ENCODE data around the gene SLC39A8.

SLC39A8 gene

DNA sequence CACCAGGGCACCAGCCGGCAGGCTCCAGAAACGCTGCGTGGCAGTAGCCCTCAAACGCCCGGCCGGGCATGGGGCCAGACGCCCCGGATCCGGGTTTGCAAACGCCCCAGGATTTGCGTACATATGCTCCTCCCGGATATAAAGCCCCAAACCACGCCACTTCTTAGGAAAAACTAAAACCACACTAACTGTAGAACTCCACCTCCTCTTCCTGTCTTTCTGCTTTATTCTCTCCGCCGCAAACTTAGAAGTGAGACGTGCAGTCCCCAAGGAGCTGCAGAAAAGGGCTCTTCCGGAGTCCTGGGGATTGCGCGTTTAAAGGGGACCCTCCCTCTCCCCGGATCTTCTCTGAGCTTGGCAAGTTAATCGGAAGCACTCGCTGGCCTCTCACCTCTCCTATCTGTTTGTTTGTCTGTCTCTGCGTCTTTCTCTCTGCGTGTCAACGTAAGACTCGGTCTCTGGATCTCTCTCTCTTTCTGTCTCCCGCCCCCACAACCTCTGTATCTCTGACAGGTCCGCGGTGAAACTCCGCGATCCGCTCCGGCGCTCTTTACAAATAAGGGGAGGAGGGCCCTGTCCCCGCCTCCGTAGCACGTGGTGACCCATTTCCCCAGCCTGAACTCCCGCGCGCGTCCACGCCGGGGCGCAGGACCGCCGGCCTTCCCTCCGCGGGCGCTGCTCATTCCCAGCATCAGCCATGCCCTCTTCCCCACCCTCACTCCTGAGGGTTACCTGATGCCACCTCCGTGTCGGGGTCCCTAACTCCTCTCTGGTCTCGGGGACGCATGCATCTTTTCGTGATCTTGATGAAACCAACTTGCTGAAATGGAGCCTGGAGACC, at the start of gene SLC39A8 (continued):
- TF ChIP-seq, protein P1, sequence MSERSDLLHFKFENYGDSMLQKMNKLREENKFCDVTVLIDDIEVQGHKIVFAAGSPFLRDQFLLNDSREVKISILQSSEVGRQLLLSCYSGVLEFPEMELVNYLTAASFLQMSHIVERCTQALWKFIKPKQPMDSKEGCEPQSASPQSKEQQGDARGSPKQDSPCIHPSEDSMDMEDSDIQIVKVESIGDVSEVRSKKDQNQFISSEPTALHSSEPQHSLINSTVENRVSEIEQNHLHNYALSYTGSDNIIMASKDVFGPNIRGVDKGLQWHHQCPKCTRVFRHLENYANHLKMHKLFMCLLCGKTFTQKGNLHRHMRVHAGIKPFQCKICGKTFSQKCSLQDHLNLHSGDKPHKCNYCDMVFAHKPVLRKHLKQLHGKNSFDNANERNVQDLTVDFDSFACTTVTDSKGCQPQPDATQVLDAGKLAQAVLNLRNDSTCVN (tag by site-specific recombination; optimal IDR thresholded peaks at IDR 0.05), result peak; percentile 83
- TF ChIP-seq ZNF76 (tag by site-specific recombination; IDR thresholded peaks at IDR 0.05; ENCODE audit: borderline replicate concordance, low read depth), result no peak
- no peak for TF ChIP-seq ZSCAN16 (tag by site-specific recombination; IDR thresholded peaks at IDR 0.05)
- TF ChIP-seq ZBTB17 (tag by site-specific recombination; IDR thresholded peaks at IDR 0.05), result peak; percentile 95
- TF ChIP-seq ZNF10 (tag by site-specific recombination; IDR thresholded peaks at IDR 0.05), result no peak; the same call in 1 of the 2 replicates
- TF ChIP-seq, protein P2, sequence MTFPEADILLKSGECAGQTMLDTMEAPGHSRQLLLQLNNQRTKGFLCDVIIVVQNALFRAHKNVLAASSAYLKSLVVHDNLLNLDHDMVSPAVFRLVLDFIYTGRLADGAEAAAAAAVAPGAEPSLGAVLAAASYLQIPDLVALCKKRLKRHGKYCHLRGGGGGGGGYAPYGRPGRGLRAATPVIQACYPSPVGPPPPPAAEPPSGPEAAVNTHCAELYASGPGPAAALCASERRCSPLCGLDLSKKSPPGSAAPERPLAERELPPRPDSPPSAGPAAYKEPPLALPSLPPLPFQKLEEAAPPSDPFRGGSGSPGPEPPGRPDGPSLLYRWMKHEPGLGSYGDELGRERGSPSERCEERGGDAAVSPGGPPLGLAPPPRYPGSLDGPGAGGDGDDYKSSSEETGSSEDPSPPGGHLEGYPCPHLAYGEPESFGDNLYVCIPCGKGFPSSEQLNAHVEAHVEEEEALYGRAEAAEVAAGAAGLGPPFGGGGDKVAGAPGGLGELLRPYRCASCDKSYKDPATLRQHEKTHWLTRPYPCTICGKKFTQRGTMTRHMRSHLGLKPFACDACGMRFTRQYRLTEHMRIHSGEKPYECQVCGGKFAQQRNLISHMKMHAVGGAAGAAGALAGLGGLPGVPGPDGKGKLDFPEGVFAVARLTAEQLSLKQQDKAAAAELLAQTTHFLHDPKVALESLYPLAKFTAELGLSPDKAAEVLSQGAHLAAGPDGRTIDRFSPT (tag by site-specific recombination; IDR thresholded peaks at IDR 0.05), result peak; percentile 90
- TF ChIP-seq BCL11B (tag by site-specific recombination; IDR thresholded peaks at IDR 0.05; ENCODE audit: low read depth), result no peak
- TF ChIP-seq ZNF664 (tag by site-specific recombination; IDR thresholded peaks at IDR 0.05), result no peak
- no peak for TF ChIP-seq ZNF558 (tag by site-specific recombination; IDR thresholded peaks at IDR 0.05)
- TF ChIP-seq ZNF624 (tag by site-specific recombination; IDR thresholded peaks at IDR 0.05), result no peak
- TF ChIP-seq ZNF529 (tag by site-specific recombination; IDR thresholded peaks at IDR 0.05; ENCODE audit: insufficient replicate concordance), result no peak
- TF ChIP-seq ZNF792 (tag by site-specific recombination; IDR thresholded peaks at IDR 0.05), result no peak
- TF ChIP-seq ZFP3 (tag by site-specific recombination; IDR thresholded peaks at IDR 0.05; ENCODE audit: low read depth), result no peak
- TF ChIP-seq, protein P3, sequence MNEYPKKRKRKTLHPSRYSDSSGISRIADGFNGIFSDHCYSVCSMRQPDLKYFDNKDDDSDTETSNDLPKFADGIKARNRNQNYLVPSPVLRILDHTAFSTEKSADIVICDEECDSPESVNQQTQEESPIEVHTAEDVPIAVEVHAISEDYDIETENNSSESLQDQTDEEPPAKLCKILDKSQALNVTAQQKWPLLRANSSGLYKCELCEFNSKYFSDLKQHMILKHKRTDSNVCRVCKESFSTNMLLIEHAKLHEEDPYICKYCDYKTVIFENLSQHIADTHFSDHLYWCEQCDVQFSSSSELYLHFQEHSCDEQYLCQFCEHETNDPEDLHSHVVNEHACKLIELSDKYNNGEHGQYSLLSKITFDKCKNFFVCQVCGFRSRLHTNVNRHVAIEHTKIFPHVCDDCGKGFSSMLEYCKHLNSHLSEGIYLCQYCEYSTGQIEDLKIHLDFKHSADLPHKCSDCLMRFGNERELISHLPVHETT (tag by site-specific recombination; IDR thresholded peaks at IDR 0.05), result no peak
- no peak for TF ChIP-seq ZNF184 (tag by site-specific recombination; IDR thresholded peaks at IDR 0.05)
- TF ChIP-seq, protein P4, sequence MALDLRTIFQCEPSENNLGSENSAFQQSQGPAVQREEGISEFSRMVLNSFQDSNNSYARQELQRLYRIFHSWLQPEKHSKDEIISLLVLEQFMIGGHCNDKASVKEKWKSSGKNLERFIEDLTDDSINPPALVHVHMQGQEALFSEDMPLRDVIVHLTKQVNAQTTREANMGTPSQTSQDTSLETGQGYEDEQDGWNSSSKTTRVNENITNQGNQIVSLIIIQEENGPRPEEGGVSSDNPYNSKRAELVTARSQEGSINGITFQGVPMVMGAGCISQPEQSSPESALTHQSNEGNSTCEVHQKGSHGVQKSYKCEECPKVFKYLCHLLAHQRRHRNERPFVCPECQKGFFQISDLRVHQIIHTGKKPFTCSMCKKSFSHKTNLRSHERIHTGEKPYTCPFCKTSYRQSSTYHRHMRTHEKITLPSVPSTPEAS (tag by site-specific recombination; IDR thresholded peaks at IDR 0.05), result no peak
- no peak for TF ChIP-seq ZNF155 (tag by site-specific recombination; IDR thresholded peaks at IDR 0.05)
- TF ChIP-seq ZNF660 (tag by site-specific recombination; IDR thresholded peaks at IDR 0.05), result peak; percentile 40; the same call in 1 of the 2 replicates
- no peak for TF ChIP-seq GLIS2 (tag by site-specific recombination; IDR thresholded peaks at IDR 0.05)
- no peak for TF ChIP-seq ZNF19 (tag by site-specific recombination; IDR thresholded peaks at IDR 0.05; ENCODE audit: low read depth)
- no peak for TF ChIP-seq ZNF138 (tag by site-specific recombination; IDR thresholded peaks at IDR 0.05; ENCODE audit: borderline replicate concordance)
- TF ChIP-seq ZIC2 (tag by site-specific recombination; IDR thresholded peaks at IDR 0.05), result no peak
- TF ChIP-seq ZNF423 (tag by site-specific recombination; IDR thresholded peaks at IDR 0.05), result no peak
- no peak for TF ChIP-seq ZNF830 (tag by site-specific recombination; IDR thresholded peaks at IDR 0.05; ENCODE audit: low read depth)
- TF ChIP-seq ZNF23 (tag by site-specific recombination; IDR thresholded peaks at IDR 0.05; ENCODE audit: borderline replicate concordance), result no peak
- TF ChIP-seq ZNF214 (tag by site-specific recombination; IDR thresholded peaks at IDR 0.05; ENCODE audit: borderline replicate concordance), result no peak
- TF ChIP-seq, protein P5, sequence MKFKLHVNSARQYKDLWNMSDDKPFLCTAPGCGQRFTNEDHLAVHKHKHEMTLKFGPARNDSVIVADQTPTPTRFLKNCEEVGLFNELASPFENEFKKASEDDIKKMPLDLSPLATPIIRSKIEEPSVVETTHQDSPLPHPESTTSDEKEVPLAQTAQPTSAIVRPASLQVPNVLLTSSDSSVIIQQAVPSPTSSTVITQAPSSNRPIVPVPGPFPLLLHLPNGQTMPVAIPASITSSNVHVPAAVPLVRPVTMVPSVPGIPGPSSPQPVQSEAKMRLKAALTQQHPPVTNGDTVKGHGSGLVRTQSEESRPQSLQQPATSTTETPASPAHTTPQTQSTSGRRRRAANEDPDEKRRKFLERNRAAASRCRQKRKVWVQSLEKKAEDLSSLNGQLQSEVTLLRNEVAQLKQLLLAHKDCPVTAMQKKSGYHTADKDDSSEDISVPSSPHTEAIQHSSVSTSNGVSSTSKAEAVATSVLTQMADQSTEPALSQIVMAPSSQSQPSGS (tag by site-specific recombination; IDR thresholded peaks at IDR 0.05; ENCODE audit: low read depth), result no peak
- no peak for TF ChIP-seq ZNF549 (tag by site-specific recombination; IDR thresholded peaks at IDR 0.05)
- TF ChIP-seq ZNF843 (tag by site-specific recombination; IDR thresholded peaks at IDR 0.05), result no peak
- TF ChIP-seq ZNF16 (tag by site-specific recombination; IDR thresholded peaks at IDR 0.05; ENCODE audit: low read depth), result no peak
- TF ChIP-seq ZNF302 (tag by site-specific recombination; IDR thresholded peaks at IDR 0.05; ENCODE audit: low read depth), result no peak
- TF ChIP-seq ZNF621 (tag by site-specific recombination; IDR thresholded peaks at IDR 0.05), result no peak
- TF ChIP-seq ZNF658 (tag by site-specific recombination; IDR thresholded peaks at IDR 0.05), result no peak
- TF ChIP-seq ZBTB48 (tag by site-specific recombination; IDR thresholded peaks at IDR 0.05), result peak; percentile 87
